ENCODE data around the gene TBX21. TPM values are rescaled to one million over a fixed set of nuclear protein-coding genes. Genes with fewer than 3 reads are reported as not detected.

Gene TBX21
- total RNA-seq, 1 experiment from 2014 or later = not detected

DNA sequence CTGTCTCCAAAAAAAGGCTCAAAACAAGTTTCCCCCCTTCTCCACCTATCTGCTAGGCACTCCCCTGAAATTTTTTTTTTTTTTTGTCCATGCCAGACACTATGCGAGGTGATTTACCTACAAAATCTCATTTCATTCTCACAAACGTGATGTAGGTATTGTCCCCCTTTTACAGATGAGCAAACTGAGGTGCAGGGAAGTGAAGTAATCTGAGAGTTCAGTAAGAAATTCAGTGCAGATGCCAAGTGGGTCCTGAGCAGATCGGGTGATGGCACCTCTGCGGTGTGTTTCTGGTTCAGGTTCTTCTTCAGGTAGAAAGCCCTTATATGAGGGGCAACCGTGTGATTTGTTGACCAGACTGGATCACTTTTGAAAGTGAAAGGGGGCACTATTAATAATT, 29.4 kb upstream of the TBX21 start:
- Mint-ChIP-seq H3K36me3 (ENCODE audit: insufficient read depth, unreplicated experiment) (peaks cover 4% of the 10 kb centered on the region), H3K27me3 (ENCODE audit: unreplicated experiment) (peaks cover 67% of the 10 kb centered on the region), H3K9me3 (ENCODE audit: low read depth, unreplicated experiment) (no peaks in the 10 kb centered on the region), H3K4me3 (ENCODE audit: low read depth, unreplicated experiment) (no peak overlapping the region), H3K27ac (ENCODE audit: unreplicated experiment) (no peak overlapping the region), H3K4me1 (ENCODE audit: low read depth, unreplicated experiment) (peaks cover 10% of the 10 kb centered on the region)
- no TSS peak for BruUV-seq (replicated peaks)
- TF ChIP-seq, protein P1, sequence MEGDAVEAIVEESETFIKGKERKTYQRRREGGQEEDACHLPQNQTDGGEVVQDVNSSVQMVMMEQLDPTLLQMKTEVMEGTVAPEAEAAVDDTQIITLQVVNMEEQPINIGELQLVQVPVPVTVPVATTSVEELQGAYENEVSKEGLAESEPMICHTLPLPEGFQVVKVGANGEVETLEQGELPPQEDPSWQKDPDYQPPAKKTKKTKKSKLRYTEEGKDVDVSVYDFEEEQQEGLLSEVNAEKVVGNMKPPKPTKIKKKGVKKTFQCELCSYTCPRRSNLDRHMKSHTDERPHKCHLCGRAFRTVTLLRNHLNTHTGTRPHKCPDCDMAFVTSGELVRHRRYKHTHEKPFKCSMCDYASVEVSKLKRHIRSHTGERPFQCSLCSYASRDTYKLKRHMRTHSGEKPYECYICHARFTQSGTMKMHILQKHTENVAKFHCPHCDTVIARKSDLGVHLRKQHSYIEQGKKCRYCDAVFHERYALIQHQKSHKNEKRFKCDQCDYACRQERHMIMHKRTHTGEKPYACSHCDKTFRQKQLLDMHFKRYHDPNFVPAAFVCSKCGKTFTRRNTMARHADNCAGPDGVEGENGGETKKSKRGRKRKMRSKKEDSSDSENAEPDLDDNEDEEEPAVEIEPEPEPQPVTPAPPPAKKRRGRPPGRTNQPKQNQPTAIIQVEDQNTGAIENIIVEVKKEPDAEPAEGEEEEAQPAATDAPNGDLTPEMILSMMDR (IDR thresholded peaks at IDR 0.05; ENCODE audit: unreplicated experiment) = no peak
- CTCF ChIA-PET = interaction anchor here (0.7 kb wide), 1 partner anchor 118 kb away, joined by 3 read pairs; the partner anchor contains the start of gene OSBPL7
- DNase-seq = no peak
- intact Hi-C loops (cut with micrococcal nuclease; ENCODE audit: unreplicated experiment) = no loop called here

DNA sequence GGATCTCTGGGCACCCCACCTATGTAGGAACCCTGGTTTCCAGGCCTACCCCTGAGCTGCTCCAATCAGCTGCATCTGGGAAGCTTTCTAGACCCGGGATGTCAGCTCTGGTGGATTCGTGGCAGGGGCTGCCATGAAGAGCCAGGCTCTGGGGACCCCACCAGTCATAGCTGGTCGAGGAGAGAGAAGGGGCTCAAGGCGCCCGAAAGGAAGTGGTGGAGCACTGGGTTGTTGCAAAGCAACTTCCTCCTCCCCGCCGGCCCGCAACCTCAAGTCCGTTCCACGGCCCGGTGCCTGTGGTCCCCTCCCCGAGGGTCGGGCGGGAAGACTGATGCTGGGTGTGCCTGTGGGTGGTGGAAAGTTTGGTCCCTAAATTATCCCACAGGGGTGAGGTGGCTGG, 28.9 kb upstream of the TBX21 start:
- H3K9me3 Mint-ChIP-seq (ENCODE audit: low read depth, unreplicated experiment) = no peaks in the 10 kb centered on the region
- peaks cover 10% of the 10 kb centered on the region for H3K4me1 Mint-ChIP-seq (ENCODE audit: low read depth, unreplicated experiment)
- no peak overlapping the region for H3K4me3 Mint-ChIP-seq (ENCODE audit: low read depth, unreplicated experiment)
- intact Hi-C loops (cut with micrococcal nuclease; ENCODE audit: unreplicated experiment) = no loop called here
- no peak for DNase-seq
- H3K36me3 Mint-ChIP-seq (ENCODE audit: insufficient read depth, unreplicated experiment) = no peaks in the 10 kb centered on the region
- TF ChIP-seq, protein P1 (IDR thresholded peaks at IDR 0.05; ENCODE audit: unreplicated experiment) = no peak
- H3K27me3 Mint-ChIP-seq (ENCODE audit: unreplicated experiment) = peaks cover 67% of the 10 kb centered on the region
- BruUV-seq (replicated peaks) = no TSS peak
- H3K27ac Mint-ChIP-seq (ENCODE audit: unreplicated experiment) = no peak overlapping the region
- CTCF ChIA-PET = no interaction called here

DNA sequence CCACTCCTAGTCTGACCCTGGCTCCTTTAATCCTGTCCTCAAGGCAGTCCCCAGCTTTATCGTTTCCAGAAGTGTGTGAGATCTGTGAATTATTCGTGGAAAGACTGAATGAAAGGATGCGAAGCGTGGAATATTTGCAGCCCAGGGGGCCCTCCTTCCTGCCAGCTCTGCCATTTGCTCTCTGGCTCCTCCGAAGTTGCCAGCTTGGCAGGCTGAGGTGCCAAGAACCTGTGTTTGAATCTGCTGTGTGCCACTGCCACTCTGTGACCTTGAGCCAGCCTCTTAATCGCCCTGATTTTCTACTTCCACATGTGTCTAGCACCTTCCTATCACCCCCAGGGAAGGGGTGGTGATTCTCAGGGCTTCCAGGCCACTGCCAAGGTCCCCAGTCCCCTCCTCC, 28.3 kb upstream of the TBX21 start:
- no peak for DNase-seq
- Mint-ChIP-seq H3K4me3 (ENCODE audit: low read depth, unreplicated experiment) (no peak overlapping the region), H3K9me3 (ENCODE audit: low read depth, unreplicated experiment) (no peaks in the 10 kb centered on the region), H3K4me1 (ENCODE audit: low read depth, unreplicated experiment) (peaks cover 10% of the 10 kb centered on the region), H3K27me3 (ENCODE audit: unreplicated experiment) (peaks cover 70% of the 10 kb centered on the region), H3K27ac (ENCODE audit: unreplicated experiment) (no peak overlapping the region), H3K36me3 (ENCODE audit: insufficient read depth, unreplicated experiment) (no peaks in the 10 kb centered on the region)
- BruUV-seq (replicated peaks) = no TSS peak
- TF ChIP-seq, protein P1 (IDR thresholded peaks at IDR 0.05; ENCODE audit: unreplicated experiment) = no peak
- intact Hi-C loops (cut with micrococcal nuclease; ENCODE audit: unreplicated experiment) = no loop called here
- CTCF ChIA-PET = no interaction called here

DNA sequence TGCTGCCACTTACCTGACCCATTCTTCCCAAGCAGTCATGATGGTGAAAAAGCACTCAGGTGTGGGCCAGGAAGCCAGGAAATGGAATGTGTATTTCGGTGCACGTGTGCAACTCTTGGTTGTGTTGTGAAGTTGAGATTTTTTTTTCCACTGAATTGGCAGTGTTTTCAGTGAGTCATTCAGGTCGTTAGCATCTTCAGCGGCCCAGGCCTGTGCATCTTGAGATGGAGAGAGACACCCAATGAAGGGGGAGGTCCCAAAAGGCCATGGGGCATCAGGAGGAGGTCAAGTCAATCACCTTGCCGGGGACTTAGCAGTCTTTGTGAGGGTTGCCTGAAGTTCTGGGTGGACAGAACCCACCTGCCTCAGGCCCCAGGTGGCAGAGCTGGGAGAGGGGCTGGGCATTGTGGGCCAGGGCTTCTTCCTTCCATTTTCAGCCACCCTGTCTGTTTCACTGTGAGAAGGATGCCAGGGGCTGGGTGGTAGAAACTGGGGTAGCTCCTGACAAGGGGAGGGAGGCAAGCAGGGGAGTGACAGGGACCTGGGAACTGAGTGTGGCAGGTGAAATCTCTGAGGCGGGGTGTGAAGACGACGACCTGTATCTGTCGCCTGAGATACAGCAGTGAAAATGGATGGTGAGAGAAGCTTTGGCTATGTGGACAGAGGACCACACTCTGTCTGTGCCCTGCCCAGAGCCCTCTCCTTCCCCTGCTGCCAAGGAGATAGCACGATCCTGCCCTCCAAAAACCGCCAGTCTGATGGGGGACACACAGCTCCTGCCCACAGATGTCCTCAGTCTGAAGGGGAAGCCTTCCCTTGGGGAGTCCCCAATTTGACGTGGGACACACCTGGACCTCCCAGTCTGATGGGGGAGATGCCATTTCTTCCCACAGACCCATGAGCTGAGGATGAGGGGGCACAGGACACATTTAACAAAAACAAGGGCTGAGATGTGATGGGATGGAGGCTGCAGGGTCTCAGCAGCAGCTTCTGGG, 27.2 kb upstream of the TBX21 start:
- intact Hi-C loops (cut with micrococcal nuclease; ENCODE audit: unreplicated experiment) = no loop called here
- CTCF ChIA-PET = interaction anchor here (0.5 to 2.1 kb wide), 3 partner anchors 13 to 78 kb away, joined by 3 to 8 read pairs (median 3); partner anchors contain the start of gene KPNB1
- TF ChIP-seq, protein P1 (IDR thresholded peaks at IDR 0.05; ENCODE audit: unreplicated experiment) = no peak
- no TSS peak for BruUV-seq (replicated peaks)
- Mint-ChIP-seq H3K36me3 (ENCODE audit: insufficient read depth, unreplicated experiment) (no peaks in the 10 kb centered on the region), H3K4me1 (ENCODE audit: low read depth, unreplicated experiment) (peaks cover 10% of the 10 kb centered on the region), H3K27ac (ENCODE audit: unreplicated experiment) (no peak overlapping the region), H3K9me3 (ENCODE audit: low read depth, unreplicated experiment) (no peaks in the 10 kb centered on the region), H3K27me3 (ENCODE audit: unreplicated experiment) (peaks cover 78% of the 10 kb centered on the region), H3K4me3 (ENCODE audit: low read depth, unreplicated experiment) (no peak overlapping the region)
- no peak for DNase-seq
